Muscle layer of duodenum (tissue), 2 donors: ENCODE measurements around the gene PNRC1.
"Not testable (repeated sequence)": the region's sequence is repeated elsewhere in the genome, so short reads cannot be mapped to it uniquely, and the experiment has no call there.

Source experiments
- H3K27ac ChIP-seq: one replicate; pipeline ENCODE4 v1.7.0; 2013; ENCODE audit warnings: mild to moderate bottlenecking, low read length
- H3K27me3 ChIP-seq: one replicate; pipeline ENCODE4 v1.7.0; 2013; ENCODE audit warnings: low read depth, mild to moderate bottlenecking, control low read depth, low read length
- H3K36me3 ChIP-seq, 2 donors: one replicate each; pipeline ENCODE4 v1.7.0; 2013; ENCODE audit warnings: low read length in 2 of 2, control low read depth in 1 of 2, mild to moderate bottlenecking in 1 of 2; ENCODE audit not compliant: insufficient read depth in 2 of 2, control insufficient read depth in 1 of 2
- H3K4me1 ChIP-seq, 2 donors: one replicate each; pipeline ENCODE4 v1.7.0; 2013; ENCODE audit warnings: low read length in 2 of 2, mild to moderate bottlenecking in 2 of 2, control low read depth in 1 of 2, moderate library complexity in 1 of 2; ENCODE audit not compliant: insufficient read depth in 2 of 2, control insufficient read depth in 1 of 2
- H3K4me3 ChIP-seq, 2 donors: one replicate each; pipeline ENCODE4 v1.7.0; 2013; ENCODE audit warnings: low read length in 2 of 2, low read depth in 1 of 2, mild to moderate bottlenecking in 1 of 2
- H3K9me3 ChIP-seq, 2 donors: one replicate each; pipeline ENCODE4 v1.7.0; 2013; ENCODE audit warnings: low read length in 2 of 2, control low read depth in 1 of 2, mild to moderate bottlenecking in 1 of 2; ENCODE audit not compliant: control insufficient read depth in 1 of 2
- donor health status: healthy.

The PNRC1 gene

DNA sequence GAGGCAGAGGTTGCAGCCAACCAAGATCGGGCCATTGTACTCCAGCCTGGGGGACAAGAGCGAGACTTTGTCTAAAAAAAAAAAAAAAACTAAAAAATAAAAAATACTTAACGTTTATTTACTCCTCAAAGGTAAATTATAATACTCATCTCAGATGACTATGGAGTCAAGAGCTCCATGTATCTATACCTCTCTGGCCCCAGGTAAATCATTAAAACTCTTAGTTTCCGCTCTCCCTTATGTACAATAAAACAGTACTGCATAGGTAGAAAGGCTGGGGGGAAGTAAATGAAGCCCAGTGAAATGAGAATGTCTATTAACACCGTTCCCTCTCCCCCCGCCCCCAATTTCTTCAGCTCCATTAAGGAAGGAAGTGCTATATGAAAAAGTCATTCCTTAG, 36.2 kb downstream of the PNRC1 start:
- H3K36me3 ChIP-seq = no peaks in the 10 kb centered on the region
- peak overlapping the region; percentile 73 to 77 for H3K4me3 ChIP-seq

DNA sequence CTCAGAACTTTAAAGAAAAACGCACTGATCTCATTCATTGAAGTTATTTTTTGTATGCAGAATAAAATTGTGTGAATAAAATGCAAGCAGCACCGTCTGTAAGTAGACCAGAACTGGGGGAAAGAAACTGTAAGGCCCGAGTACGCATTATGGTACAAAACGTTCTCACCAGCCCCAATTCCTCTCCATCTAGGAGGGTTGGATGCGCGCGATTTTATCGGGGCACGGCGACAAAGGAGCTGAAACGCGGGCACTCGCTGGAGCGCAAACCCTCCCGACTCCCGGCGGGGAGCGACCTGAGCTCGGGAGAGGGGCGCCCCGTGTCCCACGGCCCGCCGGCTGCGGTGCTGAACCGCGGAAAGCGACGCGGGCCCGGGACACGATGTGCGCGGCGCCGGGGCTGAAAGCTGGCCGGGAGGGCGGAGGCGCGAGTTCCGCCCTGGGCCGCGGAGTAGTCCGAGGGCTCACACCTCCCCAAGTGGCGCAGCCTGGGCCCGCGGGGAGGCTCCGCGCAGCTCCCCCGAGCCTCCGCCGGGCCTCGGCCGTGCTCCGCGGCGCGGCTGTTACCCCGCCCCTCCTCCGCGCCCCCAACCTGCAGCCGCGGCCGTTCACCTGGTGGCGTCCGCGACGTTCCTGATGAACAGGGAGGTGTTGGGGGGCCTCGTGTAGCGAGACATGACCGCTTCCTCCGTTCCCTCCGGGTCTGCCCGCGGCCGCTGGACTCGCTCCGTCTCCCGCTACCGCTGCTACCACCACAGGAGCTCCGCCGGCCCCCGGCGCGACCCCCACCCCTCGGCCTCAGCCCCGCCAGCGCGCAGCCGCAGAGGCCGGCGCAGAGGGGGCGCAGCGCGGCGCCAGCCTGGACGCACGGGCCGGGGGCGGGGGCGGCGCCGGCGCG, 36.9 kb downstream of the PNRC1 start, which contains the start of gene SRSF12:
Gene SRSF12, minus strand, starts transcription at position 861 of the 898 bp plus-strand sequence. Its CDS starts 184 bp downstream, at position 677.
- Histone ChIP-seq H3K4me3 (peak within 1 kb of the TSS; percentile 73 to 77), H3K27ac (peak within 1 kb of the TSS; percentile 16), H3K4me1 (peaks cover 0 to 4% of the 10 kb centered on the region in 2 donors), H3K27me3 (no peaks in the 10 kb centered on the region), H3K36me3 (no peaks in the 10 kb centered on the region), H3K9me3 (no peaks in the 10 kb centered on the region)

More for the DNA sequence above, 36.2 kb downstream of the PNRC1 start:
- no peaks in the 10 kb centered on the region for H3K27me3 ChIP-seq
- no peaks in the 10 kb centered on the region for H3K9me3 ChIP-seq
- no peak overlapping the region for H3K27ac ChIP-seq
- peaks cover 0 to 4% of the 10 kb centered on the region in 2 donors for H3K4me1 ChIP-seq

DNA sequence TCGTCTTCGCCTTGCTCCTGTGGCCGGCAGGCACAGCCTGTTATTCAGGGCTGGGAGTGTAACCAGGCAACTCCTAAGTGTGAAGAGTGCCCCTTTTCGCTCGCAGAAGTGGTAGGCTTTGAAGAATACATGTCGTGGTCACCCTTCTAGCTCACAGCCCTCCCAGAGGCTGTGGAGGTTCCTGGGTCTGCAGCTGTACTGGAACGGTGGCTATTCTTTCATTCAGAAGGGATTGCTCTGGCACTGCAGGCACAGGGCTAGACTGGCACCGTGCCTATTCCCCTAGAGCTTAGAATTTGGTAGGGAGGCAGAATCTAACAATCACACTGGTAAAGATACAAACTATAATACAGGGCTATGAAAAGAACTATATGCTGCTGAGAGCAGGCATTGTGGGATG, 38.4 kb downstream of the PNRC1 start:
- Histone ChIP-seq H3K9me3 (no peaks in the 10 kb centered on the region), H3K27me3 (no peaks in the 10 kb centered on the region), H3K36me3 (no peaks in the 10 kb centered on the region), H3K4me1 (peaks cover 0 to 4% of the 10 kb centered on the region in 2 donors), H3K4me3 (no peak overlapping the region), H3K27ac (no peak overlapping the region)

DNA sequence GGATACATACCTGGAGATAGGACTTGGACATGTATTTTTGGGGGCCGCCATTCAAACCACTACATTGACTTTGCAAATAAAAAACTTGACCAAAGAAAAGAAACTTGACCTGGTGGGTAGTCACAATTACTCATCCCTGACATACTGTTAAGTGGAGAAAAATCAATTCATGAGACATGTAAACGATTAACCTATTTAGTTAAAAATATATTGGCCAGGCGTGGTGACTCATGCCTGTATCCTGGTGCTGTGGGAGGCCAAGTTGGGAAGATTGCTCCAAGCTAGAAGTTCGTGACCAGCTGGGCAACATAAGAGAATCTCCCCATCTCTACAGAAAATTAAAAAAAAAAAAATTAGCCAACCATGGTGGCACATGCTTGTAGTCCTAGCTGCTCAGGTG, 39.8 kb downstream of the PNRC1 start:
- Histone ChIP-seq H3K4me3 (no peak overlapping the region), H3K36me3 (no peaks in the 10 kb centered on the region), H3K9me3 (no peaks in the 10 kb centered on the region), H3K27ac (no peak overlapping the region), H3K27me3 (no peaks in the 10 kb centered on the region), H3K4me1 (peaks cover 0 to 4% of the 10 kb centered on the region in 2 donors)

DNA sequence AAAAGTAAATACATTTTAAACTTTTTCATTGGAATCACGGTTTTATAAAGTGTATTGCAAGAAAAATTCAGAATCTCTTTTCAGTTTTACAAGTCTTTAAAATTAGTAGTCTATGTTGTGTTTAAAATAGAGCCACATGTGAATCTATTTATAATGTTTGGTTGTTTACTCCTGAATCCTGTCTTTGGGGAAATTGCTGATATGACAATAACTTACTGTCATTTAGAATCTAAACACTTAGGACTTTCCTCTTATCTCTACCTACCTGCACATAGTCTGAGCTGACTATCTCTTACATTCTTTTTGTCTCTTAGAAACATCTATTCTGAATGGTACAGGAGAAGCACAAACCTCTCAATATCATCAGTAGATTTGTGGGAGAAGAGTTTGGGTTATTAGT, 41.4 kb downstream of the PNRC1 start:
- no peaks in the 10 kb centered on the region for H3K36me3 ChIP-seq
- no peak overlapping the region for H3K27ac ChIP-seq
- H3K4me1 ChIP-seq = peaks cover 0 to 1% of the 10 kb centered on the region in 2 donors
- no peak overlapping the region for H3K4me3 ChIP-seq
- H3K9me3 ChIP-seq = no peaks in the 10 kb centered on the region
- H3K27me3 ChIP-seq = no peaks in the 10 kb centered on the region

DNA sequence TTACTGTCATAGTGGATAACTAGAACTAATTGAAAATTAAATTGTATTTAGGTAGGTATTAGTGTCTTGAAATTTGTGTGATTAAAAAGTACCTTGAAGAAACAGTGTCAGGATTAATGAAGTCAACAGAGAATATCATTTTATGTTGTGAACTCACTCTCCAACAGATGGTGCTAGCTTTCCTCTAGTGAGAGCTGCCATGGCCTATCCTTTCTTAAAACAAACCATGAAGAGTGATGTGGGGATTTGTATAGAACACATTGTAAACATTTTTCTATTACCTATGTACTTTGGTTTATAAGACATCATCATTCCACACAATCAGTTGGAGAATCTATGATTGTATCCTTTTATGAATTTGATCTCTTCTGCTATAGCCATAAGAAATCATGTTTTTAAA, 42.1 kb downstream of the PNRC1 start:
- Histone ChIP-seq H3K9me3 (no peaks in the 10 kb centered on the region), H3K36me3 (no peaks in the 10 kb centered on the region), H3K27me3 (no peaks in the 10 kb centered on the region), H3K4me1 (no peaks in the 10 kb centered on the region), H3K27ac (no peak overlapping the region), H3K4me3 (no peak overlapping the region)

DNA sequence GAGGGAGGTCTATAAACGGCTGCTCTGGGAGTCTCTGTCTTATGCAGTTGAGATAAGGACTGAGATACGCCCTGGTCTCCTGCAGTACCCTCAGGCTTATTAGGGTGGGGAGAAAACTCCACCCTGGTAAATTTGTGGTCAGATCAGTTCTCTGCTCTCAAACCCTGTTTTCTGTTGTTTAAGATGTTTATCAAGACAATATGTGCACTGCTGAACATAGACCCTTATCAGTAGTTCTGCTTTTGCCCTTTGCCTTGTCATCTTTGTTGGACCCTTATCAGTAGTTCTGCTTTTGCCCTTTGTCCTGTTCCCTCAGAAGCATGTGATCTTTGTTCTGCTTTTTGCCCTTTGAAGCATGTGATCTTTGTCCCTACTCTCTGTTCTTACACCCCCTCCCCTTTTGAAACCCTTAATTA, 47.7 kb downstream of the PNRC1 start:
- not testable (repeated sequence) for H3K4me3 ChIP-seq, H3K27me3 ChIP-seq, H3K36me3 ChIP-seq, H3K27ac ChIP-seq, H3K4me1 ChIP-seq, H3K9me3 ChIP-seq

DNA sequence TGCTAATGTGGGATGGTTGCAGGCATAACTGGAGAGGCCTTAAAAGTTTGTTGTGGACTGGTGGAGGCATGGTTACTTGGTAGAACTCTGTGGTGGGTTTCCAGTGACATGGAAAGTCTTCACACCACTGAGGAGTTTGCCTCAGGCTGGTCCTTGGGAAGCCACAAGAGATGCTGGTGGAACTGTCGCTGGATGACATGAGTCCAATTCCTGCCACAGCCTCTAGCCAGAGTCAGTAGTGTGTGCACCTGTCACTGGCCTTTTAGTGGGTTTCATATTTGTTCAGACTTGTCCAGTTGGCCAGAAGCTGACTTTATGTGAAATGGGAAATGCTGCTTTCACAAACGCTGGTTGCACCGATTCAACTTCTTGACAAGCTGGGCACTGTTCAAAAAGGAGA, 51.0 kb downstream of the PNRC1 start:
- Histone ChIP-seq H3K36me3 (no peaks in the 10 kb centered on the region), H3K9me3 (no peaks in the 10 kb centered on the region), H3K27me3 (no peaks in the 10 kb centered on the region), H3K4me1 (no peaks in the 10 kb centered on the region), H3K27ac (no peak overlapping the region), H3K4me3 (no peak overlapping the region)

DNA sequence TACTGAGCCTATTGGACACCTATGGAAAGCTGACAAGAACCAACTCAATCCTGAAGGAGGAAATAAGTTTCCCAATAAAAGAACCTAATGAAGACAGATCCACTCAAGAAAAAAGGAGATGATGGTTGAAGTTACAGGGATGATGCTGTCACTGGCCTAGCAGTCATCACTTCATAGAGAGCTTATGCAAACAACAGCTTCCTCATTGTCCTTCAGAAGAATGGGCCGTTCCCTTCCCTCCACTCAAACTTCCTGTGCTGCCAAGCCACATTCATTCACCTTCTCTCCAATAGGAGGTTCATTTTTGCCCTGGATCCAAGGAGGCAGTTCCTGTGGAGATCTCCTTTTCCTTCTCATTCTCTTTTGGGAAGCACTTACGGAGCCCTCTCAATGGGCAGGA, 51.5 kb downstream of the PNRC1 start:
- H3K4me1 ChIP-seq = no peaks in the 10 kb centered on the region
- H3K9me3 ChIP-seq = no peaks in the 10 kb centered on the region
- no peaks in the 10 kb centered on the region for H3K36me3 ChIP-seq
- no peak overlapping the region for H3K4me3 ChIP-seq
- H3K27ac ChIP-seq = no peak overlapping the region
- no peaks in the 10 kb centered on the region for H3K27me3 ChIP-seq

DNA sequence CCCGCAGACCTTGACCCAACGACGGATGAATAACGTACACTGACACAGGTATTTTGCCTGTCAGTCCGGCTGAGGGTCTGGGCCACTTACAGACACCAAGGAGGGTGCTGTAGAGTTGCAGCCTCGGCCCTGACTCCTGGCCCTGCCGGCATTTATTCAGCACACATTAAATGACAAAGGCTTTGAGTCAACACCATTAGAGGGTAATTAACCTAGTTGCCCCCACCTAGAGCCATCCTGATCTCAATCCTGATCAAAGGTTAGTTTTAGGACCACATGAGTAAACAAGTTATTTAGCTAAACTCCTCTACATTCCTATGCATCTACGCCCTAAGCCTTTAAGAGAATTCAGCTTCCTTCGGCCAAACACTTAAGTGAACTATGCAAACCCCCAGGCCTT, 53.4 kb downstream of the PNRC1 start:
- H3K27me3 ChIP-seq = no peaks in the 10 kb centered on the region
- no peak overlapping the region for H3K27ac ChIP-seq
- no peaks in the 10 kb centered on the region for H3K4me1 ChIP-seq
- H3K4me3 ChIP-seq = no peak overlapping the region
- no peaks in the 10 kb centered on the region for H3K9me3 ChIP-seq
- H3K36me3 ChIP-seq = no peaks in the 10 kb centered on the region

DNA sequence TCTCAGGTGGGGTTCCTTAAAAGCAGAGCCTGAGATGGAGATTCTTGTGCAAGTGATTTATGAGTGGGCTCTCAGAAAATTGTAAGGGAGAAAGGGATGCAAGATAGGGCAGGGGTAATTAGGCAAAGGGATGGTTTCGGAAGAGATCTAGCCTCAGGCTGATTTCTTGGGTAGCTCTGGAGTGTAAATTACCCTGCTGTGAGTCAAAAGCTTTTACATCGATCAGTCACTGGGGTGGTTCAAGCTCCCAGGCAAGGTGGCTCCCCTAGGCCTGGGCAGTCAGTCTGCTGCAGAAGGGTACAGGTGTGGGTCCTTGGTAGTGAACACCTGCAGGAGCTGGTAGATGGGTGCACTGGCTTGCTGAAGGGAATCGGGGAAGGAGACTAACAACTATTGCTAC, 54.2 kb downstream of the PNRC1 start:
- no peak overlapping the region for H3K27ac ChIP-seq

More for the DNA sequence above, 54.2 kb downstream of the PNRC1 start:
- H3K36me3 ChIP-seq = no peaks in the 10 kb centered on the region
- H3K4me3 ChIP-seq = no peak overlapping the region
- no peaks in the 10 kb centered on the region for H3K9me3 ChIP-seq
- no peaks in the 10 kb centered on the region for H3K4me1 ChIP-seq
- no peaks in the 10 kb centered on the region for H3K27me3 ChIP-seq
